IMR-90 (cell line): ENCODE results near the gene EIF2B1. TPM values are rescaled to one million over a fixed set of nuclear protein-coding genes. Genes with fewer than 3 reads are reported as not detected.

Experiments
- ATAC-seq: fragments of 200-7000 bp; cut with Tn5 transposase; 2 replicates; pipeline ENCODE4 v1.9.1; 2020; ENCODE audit warnings: low read depth, mild to moderate bottlenecking, moderate library complexity
- BruUV-seq: library from RNA; stranded (reverse); fragments of 400-500 nt; replicated peaks from 2 replicates; lab custom pipeline; 2021; lab: Mats Ljungman, UMichigan
- CTCF ChIA-PET: fragments of 300-600 bp; formaldehyde crosslinking; extraction: SDS; loops from one replicate; lab custom pipeline; 2021; ENCODE audit warnings: antibody characterized with exemption; lab: Yijun Ruan, JAX
- POLR2A ChIA-PET: fragments of 300-600 bp; sonication (Branson Sonifier 250); formaldehyde crosslinking; loops from one replicate; lab custom pipeline; 2022; ENCODE audit warnings: antibody characterized with exemption; ENCODE audit not compliant: unreplicated experiment; lab: Charles Lee
- DNase-seq: peaks from one replicate; pipeline ENCODE4 v3.0.0; 2013
- H2AFZ ChIP-seq: replicated peaks from 2 replicates; pipeline ENCODE3; 2013; ENCODE audit warnings: low read length, mild to moderate bottlenecking; ENCODE audit not compliant: poor library complexity
- H2AK5ac ChIP-seq: 2 replicates; pipeline ENCODE4 v1.6.1; 2013; ENCODE audit warnings: low read depth, low read length, inconsistent platforms
- H2AK9ac ChIP-seq: replicated peaks from 2 replicates; pipeline ENCODE3; 2013; ENCODE audit warnings: mild to moderate bottlenecking, low read depth, low read length, moderate library complexity; ENCODE audit not compliant: poor library complexity
- H2BK120ac ChIP-seq: 2 replicates; pipeline ENCODE4 v1.6.1; 2013; ENCODE audit warnings: low read depth, low read length, inconsistent platforms
- H2BK15ac ChIP-seq: 3 replicates; pipeline ENCODE4 v1.6.1; 2013; ENCODE audit warnings: low read depth, low read length, inconsistent platforms
- H2BK20ac ChIP-seq: 2 replicates; pipeline ENCODE4 v1.6.1; 2013; ENCODE audit warnings: low read depth, mild to moderate bottlenecking, inconsistent platforms, low read length, moderate library complexity
- H2BK5ac ChIP-seq: 2 replicates; pipeline ENCODE4 v1.6.1; 2013; ENCODE audit warnings: mild to moderate bottlenecking, low read depth, low read length, inconsistent platforms; ENCODE audit not compliant: poor library complexity, severe bottlenecking
- H3K14ac ChIP-seq: replicated peaks from 2 replicates; pipeline ENCODE4 v1.6.1; 2013; ENCODE audit warnings: low read depth, low read length, inconsistent platforms
- H3K18ac ChIP-seq: 2 replicates; pipeline ENCODE4 v1.6.1; 2013; ENCODE audit warnings: low read depth, low read length, control low read depth
- H3K23ac ChIP-seq: 2 replicates; pipeline ENCODE4 v1.6.1; 2013; ENCODE audit warnings: low read depth, low read length, inconsistent platforms
- H3K27ac ChIP-seq: 2 replicates; pipeline ENCODE4 v1.5.1; 2013; ENCODE audit warnings: mild to moderate bottlenecking, control low read depth, low read length; ENCODE audit not compliant: insufficient read depth
- H3K27me3 ChIP-seq: 2 replicates; pipeline ENCODE4 v1.6.1; 2013; ENCODE audit warnings: low read length; ENCODE audit not compliant: control insufficient read depth, insufficient read depth
- H3K36me3 ChIP-seq: 2 replicates; pipeline ENCODE4 v1.6.1; 2013; ENCODE audit warnings: low read length, mixed read lengths; ENCODE audit not compliant: control insufficient read depth, insufficient read depth
- H3K4ac ChIP-seq: 2 replicates; pipeline ENCODE4 v1.6.1; 2013; ENCODE audit warnings: low read depth, low read length, inconsistent platforms
- H3K4me1 ChIP-seq: 2 replicates; pipeline ENCODE4 v1.6.1; 2013; ENCODE audit warnings: low read length, mixed read lengths; ENCODE audit not compliant: control insufficient read depth, insufficient read depth
- H3K4me2 ChIP-seq: 2 replicates; pipeline ENCODE4 v1.6.1; 2013; ENCODE audit warnings: low read depth, mild to moderate bottlenecking, control low read depth, low read length, moderate library complexity
- H3K4me3 ChIP-seq: 2 replicates; pipeline ENCODE4 v1.5.1; 2013; ENCODE audit warnings: low read depth, mild to moderate bottlenecking, control low read depth, low read length, moderate library complexity; ENCODE audit not compliant: insufficient read depth
- H3K56ac ChIP-seq: 2 replicates; pipeline ENCODE4 v1.6.1; 2013; ENCODE audit warnings: low read length, inconsistent platforms; ENCODE audit not compliant: insufficient read depth; ENCODE audit errors: extremely low read depth
- H3K79me1 ChIP-seq, 2 experiments: 2 replicates each; pipeline ENCODE4 v1.6.1; 2013; ENCODE audit warnings: low read length in 2 of 2, inconsistent platforms in 1 of 2, low read depth in 1 of 2
- H3K9ac ChIP-seq: 2 replicates; pipeline ENCODE4 v1.6.1; 2013; ENCODE audit warnings: low read depth, low read length, control low read depth
- H3K9me1 ChIP-seq: 2 replicates; pipeline ENCODE4 v1.6.1; 2013; ENCODE audit warnings: low read length, inconsistent platforms; ENCODE audit not compliant: insufficient read depth
- H3K9me3 ChIP-seq: 2 replicates; pipeline ENCODE4 v1.6.1; 2013; ENCODE audit warnings: low read length; ENCODE audit not compliant: control insufficient read depth, insufficient read depth
- H4K20me1 ChIP-seq: 2 replicates; pipeline ENCODE4 v1.6.1; 2013; ENCODE audit warnings: low read length, inconsistent platforms; ENCODE audit not compliant: insufficient read depth
- H4K5ac ChIP-seq: 2 replicates; pipeline ENCODE4 v1.6.1; 2013; ENCODE audit warnings: mild to moderate bottlenecking, low read depth, low read length, control low read depth
- H4K8ac ChIP-seq, 2 experiments: 2 replicates each; pipeline ENCODE4 v1.6.1; 2013; ENCODE audit warnings: low read depth in 2 of 2, low read length in 2 of 2, control low read depth in 1 of 2, inconsistent platforms in 1 of 2
- H4K91ac ChIP-seq: 2 replicates; pipeline ENCODE4 v1.6.1; 2013; ENCODE audit warnings: low read depth, low read length, inconsistent platforms; ENCODE audit not compliant: insufficient read depth
- BHLHE40 ChIP-seq: fragments of 150-350 bp; IDR thresholded peaks from 2 replicates; pipeline ENCODE4 v1.6.1; 2016; ENCODE audit warnings: mild to moderate bottlenecking, low read depth, low read length
- CEBPB ChIP-seq: IDR thresholded peaks from 2 replicates; pipeline ENCODE4 v1.6.1; 2012; ENCODE audit warnings: low read depth, low read length, improper control_type of control experiment
- CHD1 ChIP-seq: IDR thresholded peaks from 2 replicates; pipeline ENCODE4 v1.6.1; 2012; ENCODE audit warnings: low read depth, low read length, improper control_type of control experiment
- FOS ChIP-seq: fragments of 150-350 bp; IDR thresholded peaks from 2 replicates; pipeline ENCODE4 v1.6.1; 2016; ENCODE audit warnings: low read depth, low read length
- MAFK ChIP-seq: IDR thresholded peaks from 2 replicates; pipeline ENCODE4 v1.6.1; 2012; ENCODE audit warnings: low read depth, low read length, improper control_type of control experiment
- MAZ ChIP-seq: IDR thresholded peaks from 2 replicates; pipeline ENCODE4 v1.6.1; 2012; ENCODE audit warnings: low read depth, mild to moderate bottlenecking, low read length, improper control_type of control experiment, moderate library complexity, borderline replicate concordance
- MXI1 ChIP-seq: IDR thresholded peaks from 2 replicates; pipeline ENCODE4 v1.6.1; 2012; ENCODE audit warnings: low read depth, mild to moderate bottlenecking, low read length, moderate library complexity, borderline replicate concordance
- NFE2L2 ChIP-seq: fragments of 150-350 bp; IDR thresholded peaks from 2 replicates; pipeline ENCODE4 v1.6.1; 2016; ENCODE audit warnings: low read depth, mild to moderate bottlenecking, low read length
- POLR2A ChIP-seq: IDR thresholded peaks from 2 replicates; pipeline ENCODE4 v1.6.1; 2012; ENCODE audit warnings: mild to moderate bottlenecking, low read depth, low read length
- RAD21 ChIP-seq: IDR thresholded peaks from 2 replicates; pipeline ENCODE4 v1.6.1; 2012; ENCODE audit warnings: low read length, improper control_type of control experiment
- RCOR1 ChIP-seq: IDR thresholded peaks from 2 replicates; pipeline ENCODE4 v1.6.1; 2012; ENCODE audit warnings: mild to moderate bottlenecking, low read length, improper control_type of control experiment; ENCODE audit not compliant: insufficient replicate concordance
- RFX5 ChIP-seq: IDR thresholded peaks from 2 replicates; pipeline ENCODE4 v1.8.0; 2012; ENCODE audit warnings: low read depth, mild to moderate bottlenecking, low read length, moderate library complexity
- SMC3 ChIP-seq: fragments of 150-350 bp; IDR thresholded peaks from 2 replicates; pipeline ENCODE4 v1.6.1; 2016; ENCODE audit warnings: low read depth, mild to moderate bottlenecking, antibody characterized with exemption, low read length, moderate library complexity
- WGBS, 2 experiments: methylation state at CpG; one replicate each; pipeline versions ENCODE4 v1.1.5 to v1.1.7; 2013; ENCODE audit warnings: missing lambda C conversion rate in 2 of 2; ENCODE audit not compliant: insufficient read length in 1 of 2; ENCODE audit errors: extremely low coverage in 2 of 2; 5-methylcytosine and 5-hydroxymethylcytosine counted together
- dilution Hi-C: fragments of 300-500 bp; cut with HindIII; formaldehyde crosslinking; loops from one replicate; pipeline ENCODE4 v1.14.3; 2018; ENCODE audit warnings: low sequenced_read_pairs; ENCODE audit not compliant: unreplicated experiment
- in situ Hi-C: fragments of 300-500 bp; cut with MboI; formaldehyde crosslinking; loops from 3 replicates; pipeline ENCODE4 v1.14.3; 2019; ENCODE audit warnings: low sequenced_read_pairs, inconsistent platforms, mixed read lengths
- intact Hi-C: fragments of 100-400 bp; cut with micrococcal nuclease; formaldehyde crosslinking; loops from 2 replicates; pipeline ENCODE4 v1.10.0; 2022
- polyA plus RNA-seq, 3 experiments: library from polyadenylated mRNA; depleted of rRNA; stranded (reverse); fragments of >200 nt; gene quantifications; 2 replicates each; pipeline ENCODE4 v1.2.3, GENCODE V29; 2012; ENCODE audit warnings: low replicate concordance in 1 of 3
- total RNA-seq: library from RNA; depleted of rRNA; stranded (reverse); fragments of >200 nt; gene quantifications from 2 replicates; pipeline ENCODE4 v1.2.3, GENCODE V29; 2012
- TF ChIP-seq, protein P1 (sequence below): conservative IDR thresholded peaks from 2 replicates; pipeline ENCODE4 v1.5.1; 2012; ENCODE audit warnings: mild to moderate bottlenecking, low read depth, low read length, improper control_type of control experiment
- TF ChIP-seq, protein P2 (sequence below): fragments of 150-350 bp; IDR thresholded peaks from 2 replicates; pipeline ENCODE4 v1.6.1; 2016; ENCODE audit warnings: low read depth, mild to moderate bottlenecking, low read length, moderate library complexity, borderline replicate concordance
- TF ChIP-seq, protein P3 (sequence below): fragments of 150-350 bp; IDR thresholded peaks from 2 replicates; pipeline ENCODE4 v1.6.1; 2017; ENCODE audit warnings: mild to moderate bottlenecking, antibody characterized with exemption, low read length, low read depth

Gene EIF2B1
- total and polyA plus RNA-seq, 2 of the 4 experiments (the other 2 are of a cell fraction) = 33.9 to 45.9 TPM

DNA sequence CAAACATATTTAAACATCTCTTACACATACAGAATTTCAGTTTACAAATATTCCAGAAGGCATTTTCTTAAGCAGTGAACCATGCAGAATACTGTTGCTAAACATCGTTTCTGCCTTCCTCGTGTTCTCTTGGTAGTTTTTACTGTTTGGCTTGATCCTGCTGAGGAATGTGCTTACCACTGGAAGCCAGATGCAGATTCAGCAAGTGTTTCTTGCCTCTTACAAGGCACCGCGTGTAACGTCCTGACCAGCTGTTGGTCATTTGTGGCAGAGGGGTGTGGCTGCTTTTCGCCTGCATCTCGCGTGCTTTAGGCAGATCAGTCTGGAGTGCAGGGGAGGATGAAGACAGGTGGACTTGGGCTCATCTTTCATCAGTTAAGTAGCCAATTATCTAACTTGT is 12.4 kb downstream of the EIF2B1 start:
- 90% methylated on average over 2 of the region's 8 CpGs; no CpG with 5 or more reads in 1 of the 2 experiments for WGBS, 2 experiments
- Histone ChIP-seq H3K4me1 (no peaks in the 10 kb centered on the region), H2BK5ac (no peak overlapping the region), H3K4me3 (no peak overlapping the region), H2AK9ac (no peak overlapping the region), H3K36me3 (peaks cover 54% of the 10 kb centered on the region), H4K5ac (no peak overlapping the region), H3K56ac (no peak overlapping the region), H3K9me3 (no peaks in the 10 kb centered on the region), H3K23ac (no peak overlapping the region; the same call in 1 of the 2 replicates), H3K27ac (no peak overlapping the region), H4K91ac (no peak overlapping the region), H3K4ac (no peak overlapping the region), H3K4me2 (no peak overlapping the region), H3K18ac (no peak overlapping the region), H4K20me1 (no peaks in the 10 kb centered on the region), H3K79me1 (peaks cover 6 to 8% of the 10 kb centered on the region in 2 experiments; a peak in 2 of 4 replicates), H2BK15ac (no peak overlapping the region), H2AFZ (no peak overlapping the region), H3K27me3 (no peaks in the 10 kb centered on the region), H3K14ac (no peak overlapping the region), H2BK20ac (no peak overlapping the region), H3K9ac (no peak overlapping the region), H2AK5ac (no peak overlapping the region), H3K9me1 (no peaks in the 10 kb centered on the region), H4K8ac (no peak overlapping the region), H2BK120ac (no peak overlapping the region)
- in situ Hi-C loops = loop anchor here (25.0 kb wide), 1 partner anchor 309 kb away; no protein-coding TSS in a partner anchor
- dilution Hi-C loops = no loop called here
- DNase-seq (no peak), ATAC-seq (no peak)
- POLR2A ChIA-PET = no interaction called here
- TSS peak; percentile 89 for BruUV-seq
- intact Hi-C loops = no loop called here
- TF ChIP-seq, protein P1, sequence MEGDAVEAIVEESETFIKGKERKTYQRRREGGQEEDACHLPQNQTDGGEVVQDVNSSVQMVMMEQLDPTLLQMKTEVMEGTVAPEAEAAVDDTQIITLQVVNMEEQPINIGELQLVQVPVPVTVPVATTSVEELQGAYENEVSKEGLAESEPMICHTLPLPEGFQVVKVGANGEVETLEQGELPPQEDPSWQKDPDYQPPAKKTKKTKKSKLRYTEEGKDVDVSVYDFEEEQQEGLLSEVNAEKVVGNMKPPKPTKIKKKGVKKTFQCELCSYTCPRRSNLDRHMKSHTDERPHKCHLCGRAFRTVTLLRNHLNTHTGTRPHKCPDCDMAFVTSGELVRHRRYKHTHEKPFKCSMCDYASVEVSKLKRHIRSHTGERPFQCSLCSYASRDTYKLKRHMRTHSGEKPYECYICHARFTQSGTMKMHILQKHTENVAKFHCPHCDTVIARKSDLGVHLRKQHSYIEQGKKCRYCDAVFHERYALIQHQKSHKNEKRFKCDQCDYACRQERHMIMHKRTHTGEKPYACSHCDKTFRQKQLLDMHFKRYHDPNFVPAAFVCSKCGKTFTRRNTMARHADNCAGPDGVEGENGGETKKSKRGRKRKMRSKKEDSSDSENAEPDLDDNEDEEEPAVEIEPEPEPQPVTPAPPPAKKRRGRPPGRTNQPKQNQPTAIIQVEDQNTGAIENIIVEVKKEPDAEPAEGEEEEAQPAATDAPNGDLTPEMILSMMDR = no peak
- no peak for TF ChIP-seq NFE2L2
- TF ChIP-seq, protein P2, sequence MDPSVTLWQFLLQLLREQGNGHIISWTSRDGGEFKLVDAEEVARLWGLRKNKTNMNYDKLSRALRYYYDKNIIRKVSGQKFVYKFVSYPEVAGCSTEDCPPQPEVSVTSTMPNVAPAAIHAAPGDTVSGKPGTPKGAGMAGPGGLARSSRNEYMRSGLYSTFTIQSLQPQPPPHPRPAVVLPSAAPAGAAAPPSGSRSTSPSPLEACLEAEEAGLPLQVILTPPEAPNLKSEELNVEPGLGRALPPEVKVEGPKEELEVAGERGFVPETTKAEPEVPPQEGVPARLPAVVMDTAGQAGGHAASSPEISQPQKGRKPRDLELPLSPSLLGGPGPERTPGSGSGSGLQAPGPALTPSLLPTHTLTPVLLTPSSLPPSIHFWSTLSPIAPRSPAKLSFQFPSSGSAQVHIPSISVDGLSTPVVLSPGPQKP = no peak
- TF ChIP-seq RFX5 = no peak
- TF ChIP-seq, protein P3, sequence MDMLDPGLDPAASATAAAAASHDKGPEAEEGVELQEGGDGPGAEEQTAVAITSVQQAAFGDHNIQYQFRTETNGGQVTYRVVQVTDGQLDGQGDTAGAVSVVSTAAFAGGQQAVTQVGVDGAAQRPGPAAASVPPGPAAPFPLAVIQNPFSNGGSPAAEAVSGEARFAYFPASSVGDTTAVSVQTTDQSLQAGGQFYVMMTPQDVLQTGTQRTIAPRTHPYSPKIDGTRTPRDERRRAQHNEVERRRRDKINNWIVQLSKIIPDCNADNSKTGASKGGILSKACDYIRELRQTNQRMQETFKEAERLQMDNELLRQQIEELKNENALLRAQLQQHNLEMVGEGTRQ = no peak
- TF ChIP-seq FOS = no peak
- no peak for TF ChIP-seq RAD21
- no peak for TF ChIP-seq MAZ
- no peak for TF ChIP-seq MAFK
- no peak for TF ChIP-seq POLR2A
- no peak for TF ChIP-seq BHLHE40
- no peak for TF ChIP-seq RCOR1
- TF ChIP-seq MXI1 = no peak
- no peak for TF ChIP-seq CHD1
- TF ChIP-seq CEBPB = no peak
- TF ChIP-seq SMC3 = no peak
- CTCF ChIA-PET = no interaction called here
